Measurements from ENCODE around the gene CCRL2. TPM values are rescaled to one million over a fixed set of nuclear protein-coding genes. Genes with fewer than 3 reads are reported as not detected.

CCRL2 gene
- total and polyA plus RNA-seq, 8 donors = 0.24 to 2.2 (median 0.82) TPM

DNA sequence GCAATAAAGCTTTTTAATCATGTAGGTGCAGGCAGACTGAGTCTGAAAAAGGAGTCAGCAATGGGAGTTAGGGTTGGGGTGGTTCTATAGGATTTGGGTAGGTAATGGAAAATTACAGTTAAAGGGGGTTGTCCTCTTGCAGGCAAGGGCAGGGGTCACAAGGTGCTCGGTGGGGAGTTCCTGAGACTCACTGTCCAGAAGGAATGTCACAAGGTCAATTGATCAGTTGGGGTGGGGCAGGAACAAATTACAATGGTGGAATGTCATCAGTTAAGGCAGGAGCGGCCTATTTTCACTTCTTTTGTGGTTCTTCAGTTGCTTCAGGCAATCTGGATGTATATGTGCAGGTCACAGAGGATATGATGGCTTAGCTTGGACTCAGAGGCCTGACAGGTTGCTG, 14.0 kb upstream of the CCRL2 start:
- Histone ChIP-seq H3K9me3 (no peaks in the 10 kb centered on the region), H3K27ac (no peak overlapping the region), H3K36me3 (no peaks in the 10 kb centered on the region), H3K4me1 (no peaks in the 10 kb centered on the region), H3K27me3 (no peaks in the 10 kb centered on the region), H3K4me3 (no peak overlapping the region)
- TF ChIP-seq, protein P1, sequence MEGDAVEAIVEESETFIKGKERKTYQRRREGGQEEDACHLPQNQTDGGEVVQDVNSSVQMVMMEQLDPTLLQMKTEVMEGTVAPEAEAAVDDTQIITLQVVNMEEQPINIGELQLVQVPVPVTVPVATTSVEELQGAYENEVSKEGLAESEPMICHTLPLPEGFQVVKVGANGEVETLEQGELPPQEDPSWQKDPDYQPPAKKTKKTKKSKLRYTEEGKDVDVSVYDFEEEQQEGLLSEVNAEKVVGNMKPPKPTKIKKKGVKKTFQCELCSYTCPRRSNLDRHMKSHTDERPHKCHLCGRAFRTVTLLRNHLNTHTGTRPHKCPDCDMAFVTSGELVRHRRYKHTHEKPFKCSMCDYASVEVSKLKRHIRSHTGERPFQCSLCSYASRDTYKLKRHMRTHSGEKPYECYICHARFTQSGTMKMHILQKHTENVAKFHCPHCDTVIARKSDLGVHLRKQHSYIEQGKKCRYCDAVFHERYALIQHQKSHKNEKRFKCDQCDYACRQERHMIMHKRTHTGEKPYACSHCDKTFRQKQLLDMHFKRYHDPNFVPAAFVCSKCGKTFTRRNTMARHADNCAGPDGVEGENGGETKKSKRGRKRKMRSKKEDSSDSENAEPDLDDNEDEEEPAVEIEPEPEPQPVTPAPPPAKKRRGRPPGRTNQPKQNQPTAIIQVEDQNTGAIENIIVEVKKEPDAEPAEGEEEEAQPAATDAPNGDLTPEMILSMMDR (IDR thresholded peaks at IDR 0.05) = no peak
- ATAC-seq (no peak), DNase-seq (no peak), FAIRE-seq (no peak)
- 72% methylated on average over 2 of the region's 2 CpGs for WGBS, 2 donors
- intact Hi-C loops (cut with DNase I) = no loop called here

GRCh38 chr3:46393554-46394434, 13.3 kb upstream of the CCRL2 start:
- H3K27me3 ChIP-seq = no peaks in the 10 kb centered on the region

GRCh38 chr3:46395210-46395661, 11.8 kb upstream of the CCRL2 start:
- ATAC-seq = peak in 2 of 4 donors; percentile 29 to 37
- no peaks in the 10 kb centered on the region for H3K9me3 ChIP-seq
- H3K36me3 ChIP-seq = no peaks in the 10 kb centered on the region
- no peak for FAIRE-seq
- no peaks in the 10 kb centered on the region for H3K27me3 ChIP-seq
- WGBS, 2 donors = 78 to 83% methylated on average over 6 of the region's 6 CpGs
- H3K4me3 ChIP-seq = no peak overlapping the region
- intact Hi-C loops (cut with DNase I) = no loop called here
- H3K27ac ChIP-seq = no peak overlapping the region
- H3K4me1 ChIP-seq = no peaks in the 10 kb centered on the region
- TF ChIP-seq, protein P1 (IDR thresholded peaks at IDR 0.05) = no peak
- DNase-seq = no peak

More at GRCh38 chr3:46393554-46394434, 13.3 kb upstream of the CCRL2 start:
- intact Hi-C loops (cut with DNase I) = no loop called here
- FAIRE-seq (no peak), DNase-seq (no peak), ATAC-seq (peak in 1 of 4 donors; percentile 21)
- H3K36me3 ChIP-seq = no peaks in the 10 kb centered on the region
- TF ChIP-seq, protein P1 (IDR thresholded peaks at IDR 0.05) = no peak
- WGBS, 2 donors = 70 to 84% methylated on average over 8 of the region's 8 CpGs
- H3K9me3 ChIP-seq = no peaks in the 10 kb centered on the region
- H3K4me3 ChIP-seq = no peak overlapping the region
- no peaks in the 10 kb centered on the region for H3K4me1 ChIP-seq
- H3K27ac ChIP-seq = no peak overlapping the region

DNA sequence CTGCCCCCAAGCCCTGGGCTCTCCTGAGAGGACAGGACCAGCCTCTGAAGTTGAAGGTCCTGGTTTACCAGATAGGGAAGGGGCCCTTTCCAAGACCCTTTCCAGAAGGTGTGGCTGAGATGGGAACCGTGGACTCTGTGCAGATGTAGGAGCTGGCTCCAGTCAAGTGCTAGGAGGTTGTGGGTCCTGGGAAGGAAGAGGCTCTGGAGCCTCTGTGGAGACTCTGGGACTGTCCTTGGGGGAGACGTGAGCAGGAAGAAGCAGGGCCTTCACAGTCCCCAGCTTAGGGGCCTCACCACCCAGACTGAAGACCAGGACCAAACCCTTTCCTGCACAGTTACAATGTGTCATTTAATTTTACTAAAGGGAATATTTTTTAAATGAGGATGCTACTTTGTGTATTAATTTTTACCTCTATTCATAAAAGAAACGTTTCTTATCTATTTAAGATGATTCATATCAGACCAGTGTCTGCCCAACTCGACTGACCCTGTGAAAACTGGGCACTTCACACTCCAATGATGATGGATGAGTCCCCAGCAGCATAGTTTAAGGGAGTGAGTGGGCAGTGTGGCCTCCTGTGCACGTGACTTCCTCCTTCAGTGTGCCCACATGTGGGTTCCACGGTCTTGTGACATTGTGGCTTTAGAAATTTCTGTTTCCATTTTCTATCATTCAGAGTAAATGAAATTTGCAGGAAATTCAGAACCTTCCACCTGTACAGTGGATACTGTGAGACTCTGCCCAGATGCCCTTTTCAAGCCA, 11.1 kb upstream of the CCRL2 start:
- intact Hi-C loops (cut with DNase I) = no loop called here
- TF ChIP-seq, protein P1 (IDR thresholded peaks at IDR 0.05) = no peak
- FAIRE-seq = no peak

More for the DNA sequence above, 11.1 kb upstream of the CCRL2 start:
- Histone ChIP-seq H3K36me3 (no peaks in the 10 kb centered on the region), H3K9me3 (no peaks in the 10 kb centered on the region), H3K27me3 (no peaks in the 10 kb centered on the region), H3K4me3 (no peak overlapping the region), H3K27ac (no peak overlapping the region), H3K4me1 (no peaks in the 10 kb centered on the region)
- no peak for DNase-seq
- peak in 1 of 4 donors; percentile 69 for ATAC-seq
- WGBS, 2 donors = 62 to 75% methylated on average over 6 of the region's 6 CpGs
